Adrenal gland (tissue), 5 donors: ENCODE results near the gene MICB.

Experiments
- CTCF ChIP-seq, 6 experiments: fragments of 450-650 bp in 4 of 6; fragments of 200-600 bp in 2 of 6; sonication (generic) in 1 of 6; IDR thresholded peaks; 1 replicate in 5 of 6; 2 replicates in 1 of 6; pipeline versions ENCODE4 v1.5.1 to v1.8.0; 2016 to 2021; ENCODE audit warnings: antibody characterized with exemption in 6 of 6, mild to moderate bottlenecking in 2 of 6, moderate library complexity in 1 of 6
- POLR2A ChIP-seq, 2 donors: fragments of 450-650 bp; IDR thresholded peaks; one replicate each; pipeline ENCODE4 v1.6.1; 2017; ENCODE audit warnings: antibody characterized with exemption in 2 of 2, mild to moderate bottlenecking in 2 of 2, moderate library complexity in 1 of 2
- donor health status: DM: no; HTN: no; CAD: no.

GRCh38 chr6:31558631-31559500 lies 60.9 kb downstream of the MICB start:
- no peak for TF ChIP-seq CTCF (IDR thresholded peaks at IDR 0.05)
- TF ChIP-seq POLR2A (IDR thresholded peaks at IDR 0.05) = no peak
